HepG2 (cell line): ENCODE results near the gene MGAT5. TPM values are rescaled to one million over a fixed set of nuclear protein-coding genes. Genes with fewer than 3 reads are reported as not detected.

Source experiments
- BCLAF1 ChIP-seq: fragments of 450-650 bp; IDR thresholded peaks from 2 replicates; pipeline ENCODE4 v1.6.1; 2017; ENCODE audit warnings: mild to moderate bottlenecking
- NR2F1 ChIP-seq, 2 experiments: fragments of 450-650 bp in 1 of 2; formaldehyde crosslinking in 1 of 2; IDR thresholded peaks; 2 replicates each; pipeline versions ENCODE4 v1.5.0 to v1.6.1; 2016 to 2020; ENCODE audit warnings: mild to moderate bottlenecking in 1 of 2, missing compliant biosample characterization in 1 of 2, missing genetic modification reagents in 1 of 2, moderate library complexity in 1 of 2
- ZBTB4 ChIP-seq: sonication (generic); formaldehyde crosslinking; IDR thresholded peaks from 2 replicates; pipeline ENCODE4 v1.4.0; 2020; ENCODE audit warnings: missing genetic modification reagents, mild to moderate bottlenecking, borderline replicate concordance
- ZNF773 ChIP-seq: sonication (generic); formaldehyde crosslinking; IDR thresholded peaks from 2 replicates; pipeline ENCODE4 v1.4.0; 2020; ENCODE audit warnings: missing genetic modification reagents, borderline replicate concordance
- polyA plus RNA-seq, 8 experiments: library from polyadenylated mRNA; depleted of rRNA in 3 of 8; stranded (reverse) in 7 of 8; unstranded in 1 of 8; fragments of >200 nt; fragmentation: Illumina TruSeq in 4 of 8; extraction: Trizol in 4 of 8; gene quantifications; 2 replicates each; pipeline versions ENCODE4 v1.2.1 to v1.2.3, GENCODE V29; 2011 to 2016; ENCODE audit warnings: low read depth in 4 of 8, missing spikeins in 1 of 8, mixed read lengths in 1 of 8; ENCODE audit not compliant: insufficient read depth in 1 of 8
- total RNA-seq, 5 experiments: library from RNA; depleted of rRNA; stranded (reverse); fragments of >200 nt; fragmentation: Illumina TruSeq; extraction: Trizol; gene quantifications; 2 replicates each; pipeline ENCODE4 v1.2.3, GENCODE V29; 2016; ENCODE audit warnings: low read depth in 1 of 5
- TF ChIP-seq, protein P1 (sequence below): sonication (generic); formaldehyde crosslinking; IDR thresholded peaks from 2 replicates; pipeline ENCODE4 v1.5.0; 2020; ENCODE audit warnings: mild to moderate bottlenecking, missing genetic modification reagents, borderline replicate concordance
- TF ChIP-seq, protein P2 (sequence below): sonication (generic); formaldehyde crosslinking; IDR thresholded peaks from 2 replicates; pipeline ENCODE4; 2020; ENCODE audit warnings: missing genetic modification reagents, mild to moderate bottlenecking, borderline replicate concordance

Gene MGAT5
- total and polyA plus RNA-seq, 2 of the 13 experiments (the other 11 are each of a cell fraction or from before 2014, with no cell fraction given), result 33.1 to 60.2 TPM

DNA sequence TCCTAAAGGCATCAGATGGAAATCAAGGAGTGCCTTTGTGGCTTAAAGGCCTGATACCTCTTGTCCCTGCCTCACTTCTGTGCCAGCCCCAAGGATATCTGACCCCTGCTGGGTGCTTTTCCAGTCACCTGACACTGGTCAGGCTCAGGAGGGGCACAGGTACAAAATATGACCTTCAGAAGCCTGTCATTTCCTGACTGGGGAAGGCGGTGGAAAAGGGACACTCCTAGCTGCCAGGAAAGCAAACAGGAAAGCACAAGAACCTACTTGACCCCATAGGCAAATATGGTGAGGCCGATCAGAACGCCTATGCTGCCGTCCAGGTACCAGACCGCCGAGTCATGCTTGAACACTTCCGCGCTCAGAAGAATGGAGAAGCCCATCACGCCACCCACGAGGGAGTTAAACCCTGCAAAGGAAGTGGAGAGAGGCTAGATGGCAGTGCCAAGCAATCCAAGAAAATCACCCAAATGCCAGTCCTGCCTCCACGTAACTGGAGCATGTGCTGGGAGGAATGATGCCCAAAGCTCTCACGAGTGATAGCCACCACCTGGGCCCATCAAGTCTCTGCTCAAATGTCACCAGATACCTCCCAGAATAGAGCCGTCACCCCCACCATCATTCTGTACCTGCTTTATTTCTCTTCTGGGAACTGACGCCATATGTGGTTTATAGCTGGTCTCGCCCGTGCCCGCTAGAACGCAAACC, 204.0 kb downstream of the MGAT5 start (continued):
- TF ChIP-seq BCLAF1 (no peak), ZBTB4 (CRISPR knock-in tag) (peak; percentile 82; the same call in 1 of the 2 replicates), NR2F1 (CRISPR knock-in tag; IDR thresholded peaks at IDR 0.05) (peak in 1 of 2 experiments; percentile 29; a peak in 1 of 4 replicates), ZNF773 (no peak)
- TF ChIP-seq, protein P1, sequence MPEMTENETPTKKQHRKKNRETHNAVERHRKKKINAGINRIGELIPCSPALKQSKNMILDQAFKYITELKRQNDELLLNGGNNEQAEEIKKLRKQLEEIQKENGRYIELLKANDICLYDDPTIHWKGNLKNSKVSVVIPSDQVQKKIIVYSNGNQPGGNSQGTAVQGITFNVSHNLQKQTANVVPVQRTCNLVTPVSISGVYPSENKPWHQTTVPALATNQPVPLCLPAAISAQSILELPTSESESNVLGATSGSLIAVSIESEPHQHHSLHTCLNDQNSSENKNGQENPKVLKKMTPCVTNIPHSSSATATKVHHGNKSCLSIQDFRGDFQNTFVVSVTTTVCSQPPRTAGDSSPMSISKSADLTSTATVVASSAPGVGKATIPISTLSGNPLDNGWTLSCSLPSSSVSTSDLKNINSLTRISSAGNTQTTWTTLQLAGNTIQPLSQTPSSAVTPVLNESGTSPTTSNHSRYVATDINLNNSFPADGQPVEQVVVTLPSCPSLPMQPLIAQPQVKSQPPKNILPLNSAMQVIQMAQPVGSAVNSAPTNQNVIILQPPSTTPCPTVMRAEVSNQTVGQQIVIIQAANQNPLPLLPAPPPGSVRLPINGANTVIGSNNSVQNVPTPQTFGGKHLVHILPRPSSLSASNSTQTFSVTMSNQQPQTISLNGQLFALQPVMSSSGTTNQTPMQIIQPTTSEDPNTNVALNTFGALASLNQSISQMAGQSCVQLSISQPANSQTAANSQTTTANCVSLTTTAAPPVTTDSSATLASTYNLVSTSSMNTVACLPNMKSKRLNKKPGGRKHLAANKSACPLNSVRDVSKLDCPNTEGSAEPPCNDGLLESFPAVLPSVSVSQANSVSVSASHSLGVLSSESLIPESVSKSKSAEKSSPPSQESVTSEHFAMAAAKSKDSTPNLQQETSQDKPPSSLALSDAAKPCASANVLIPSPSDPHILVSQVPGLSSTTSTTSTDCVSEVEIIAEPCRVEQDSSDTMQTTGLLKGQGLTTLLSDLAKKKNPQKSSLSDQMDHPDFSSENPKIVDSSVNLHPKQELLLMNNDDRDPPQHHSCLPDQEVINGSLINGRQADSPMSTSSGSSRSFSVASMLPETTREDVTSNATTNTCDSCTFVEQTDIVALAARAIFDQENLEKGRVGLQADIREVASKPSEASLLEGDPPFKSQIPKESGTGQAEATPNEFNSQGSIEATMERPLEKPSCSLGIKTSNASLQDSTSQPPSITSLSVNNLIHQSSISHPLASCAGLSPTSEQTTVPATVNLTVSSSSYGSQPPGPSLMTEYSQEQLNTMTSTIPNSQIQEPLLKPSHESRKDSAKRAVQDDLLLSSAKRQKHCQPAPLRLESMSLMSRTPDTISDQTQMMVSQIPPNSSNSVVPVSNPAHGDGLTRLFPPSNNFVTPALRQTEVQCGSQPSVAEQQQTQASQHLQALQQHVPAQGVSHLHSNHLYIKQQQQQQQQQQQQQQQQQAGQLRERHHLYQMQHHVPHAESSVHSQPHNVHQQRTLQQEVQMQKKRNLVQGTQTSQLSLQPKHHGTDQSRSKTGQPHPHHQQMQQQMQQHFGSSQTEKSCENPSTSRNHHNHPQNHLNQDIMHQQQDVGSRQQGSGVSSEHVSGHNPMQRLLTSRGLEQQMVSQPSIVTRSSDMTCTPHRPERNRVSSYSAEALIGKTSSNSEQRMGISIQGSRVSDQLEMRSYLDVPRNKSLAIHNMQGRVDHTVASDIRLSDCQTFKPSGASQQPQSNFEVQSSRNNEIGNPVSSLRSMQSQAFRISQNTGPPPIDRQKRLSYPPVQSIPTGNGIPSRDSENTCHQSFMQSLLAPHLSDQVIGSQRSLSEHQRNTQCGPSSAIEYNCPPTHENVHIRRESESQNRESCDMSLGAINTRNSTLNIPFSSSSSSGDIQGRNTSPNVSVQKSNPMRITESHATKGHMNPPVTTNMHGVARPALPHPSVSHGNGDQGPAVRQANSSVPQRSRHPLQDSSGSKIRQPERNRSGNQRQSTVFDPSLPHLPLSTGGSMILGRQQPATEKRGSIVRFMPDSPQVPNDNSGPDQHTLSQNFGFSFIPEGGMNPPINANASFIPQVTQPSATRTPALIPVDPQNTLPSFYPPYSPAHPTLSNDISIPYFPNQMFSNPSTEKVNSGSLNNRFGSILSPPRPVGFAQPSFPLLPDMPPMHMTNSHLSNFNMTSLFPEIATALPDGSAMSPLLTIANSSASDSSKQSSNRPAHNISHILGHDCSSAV (CRISPR knock-in tag), result no peak
- TF ChIP-seq, protein P2, sequence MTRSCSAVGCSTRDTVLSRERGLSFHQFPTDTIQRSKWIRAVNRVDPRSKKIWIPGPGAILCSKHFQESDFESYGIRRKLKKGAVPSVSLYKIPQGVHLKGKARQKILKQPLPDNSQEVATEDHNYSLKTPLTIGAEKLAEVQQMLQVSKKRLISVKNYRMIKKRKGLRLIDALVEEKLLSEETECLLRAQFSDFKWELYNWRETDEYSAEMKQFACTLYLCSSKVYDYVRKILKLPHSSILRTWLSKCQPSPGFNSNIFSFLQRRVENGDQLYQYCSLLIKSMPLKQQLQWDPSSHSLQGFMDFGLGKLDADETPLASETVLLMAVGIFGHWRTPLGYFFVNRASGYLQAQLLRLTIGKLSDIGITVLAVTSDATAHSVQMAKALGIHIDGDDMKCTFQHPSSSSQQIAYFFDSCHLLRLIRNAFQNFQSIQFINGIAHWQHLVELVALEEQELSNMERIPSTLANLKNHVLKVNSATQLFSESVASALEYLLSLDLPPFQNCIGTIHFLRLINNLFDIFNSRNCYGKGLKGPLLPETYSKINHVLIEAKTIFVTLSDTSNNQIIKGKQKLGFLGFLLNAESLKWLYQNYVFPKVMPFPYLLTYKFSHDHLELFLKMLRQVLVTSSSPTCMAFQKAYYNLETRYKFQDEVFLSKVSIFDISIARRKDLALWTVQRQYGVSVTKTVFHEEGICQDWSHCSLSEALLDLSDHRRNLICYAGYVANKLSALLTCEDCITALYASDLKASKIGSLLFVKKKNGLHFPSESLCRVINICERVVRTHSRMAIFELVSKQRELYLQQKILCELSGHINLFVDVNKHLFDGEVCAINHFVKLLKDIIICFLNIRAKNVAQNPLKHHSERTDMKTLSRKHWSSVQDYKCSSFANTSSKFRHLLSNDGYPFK (CRISPR knock-in tag), result no peak
